HepG2 (cell line): ENCODE measurements around the gene LAMC3. TPM values are rescaled to one million over a fixed set of nuclear protein-coding genes. Genes with fewer than 3 reads are reported as not detected.

Experiments used
- ADNP ChIP-seq: sonication (generic); formaldehyde crosslinking; IDR thresholded peaks from 2 replicates; pipeline ENCODE4 v1.4.0; 2020; ENCODE audit warnings: missing genetic modification reagents
- BCL6 ChIP-seq: IDR thresholded peaks from 2 replicates; pipeline ENCODE4 v1.6.1; 2016; ENCODE audit warnings: missing genetic modification reagents, missing compliant biosample characterization
- CAMTA2 ChIP-seq: sonication (generic); formaldehyde crosslinking; IDR thresholded peaks from 2 replicates; pipeline ENCODE4 v1.4.0; 2020; ENCODE audit warnings: mild to moderate bottlenecking, missing genetic modification reagents, borderline replicate concordance
- EHMT2 ChIP-seq: fragments of 200-600 bp; sonication (generic); IDR thresholded peaks from 2 replicates; pipeline ENCODE4 v1.7.0; 2017; ENCODE audit warnings: antibody characterized with exemption, low read depth, low read length, borderline replicate concordance
- MYNN ChIP-seq: sonication (generic); formaldehyde crosslinking; IDR thresholded peaks from 2 replicates; pipeline ENCODE4 v1.4.0; 2020; ENCODE audit warnings: mild to moderate bottlenecking, low read depth, missing genetic modification reagents
- PHF8 ChIP-seq: sonication (generic); formaldehyde crosslinking; IDR thresholded peaks from 2 replicates; pipeline ENCODE4 v1.5.0; 2020; ENCODE audit warnings: missing genetic modification reagents
- REPIN1 ChIP-seq: sonication (generic); formaldehyde crosslinking; IDR thresholded peaks from 2 replicates; pipeline ENCODE4 v1.8.0; 2022; ENCODE audit warnings: missing genetic modification reagents, low read depth, mild to moderate bottlenecking, borderline replicate concordance
- SCMH1 ChIP-seq: sonication (generic); formaldehyde crosslinking; IDR thresholded peaks from 2 replicates; pipeline ENCODE4 v1.9.0; 2021; ENCODE audit warnings: missing genetic modification reagents, mild to moderate bottlenecking, borderline replicate concordance
- SRY ChIP-seq: sonication (generic); formaldehyde crosslinking; IDR thresholded peaks from 2 replicates; pipeline ENCODE4 v1.8.0; 2022; ENCODE audit warnings: mild to moderate bottlenecking, missing genetic modification reagents
- TEAD3 ChIP-seq: optimal IDR thresholded peaks from 2 replicates; pipeline ENCODE3; 2016; ENCODE audit warnings: borderline replicate concordance
- ZNF331 ChIP-seq: sonication (generic); formaldehyde crosslinking; IDR thresholded peaks from 2 replicates; pipeline ENCODE4 v1.4.0; 2020; ENCODE audit warnings: missing genetic modification reagents
- ZNF33A ChIP-seq: sonication (generic); formaldehyde crosslinking; IDR thresholded peaks from 2 replicates; pipeline ENCODE4 v1.5.1; 2020; ENCODE audit warnings: missing genetic modification reagents, mild to moderate bottlenecking, moderate library complexity, borderline replicate concordance
- ZNF773 ChIP-seq: sonication (generic); formaldehyde crosslinking; IDR thresholded peaks from 2 replicates; pipeline ENCODE4 v1.4.0; 2020; ENCODE audit warnings: missing genetic modification reagents, borderline replicate concordance
- ZNF776 ChIP-seq: sonication (generic); formaldehyde crosslinking; IDR thresholded peaks from 2 replicates; pipeline ENCODE4 v1.4.0; 2020; ENCODE audit warnings: mild to moderate bottlenecking, missing genetic modification reagents
- polyA plus RNA-seq, 8 experiments: library from polyadenylated mRNA; depleted of rRNA in 3 of 8; stranded (reverse) in 7 of 8; unstranded in 1 of 8; fragments of >200 nt; fragmentation: Illumina TruSeq in 4 of 8; extraction: Trizol in 4 of 8; gene quantifications; 2 replicates each; pipeline versions ENCODE4 v1.2.1 to v1.2.3, GENCODE V29; 2011 to 2016; ENCODE audit warnings: low read depth in 4 of 8, missing spikeins in 1 of 8, mixed read lengths in 1 of 8; ENCODE audit not compliant: insufficient read depth in 1 of 8
- total RNA-seq, 5 experiments: library from RNA; depleted of rRNA; stranded (reverse); fragments of >200 nt; fragmentation: Illumina TruSeq; extraction: Trizol; gene quantifications; 2 replicates each; pipeline ENCODE4 v1.2.3, GENCODE V29; 2016; ENCODE audit warnings: low read depth in 1 of 5
- TF ChIP-seq, protein P1 (sequence below): sonication (generic); formaldehyde crosslinking; IDR thresholded peaks from 2 replicates; pipeline ENCODE4 v1.4.0; 2020; ENCODE audit warnings: missing genetic modification reagents
- TF ChIP-seq, protein P2 (sequence below): IDR thresholded peaks from 2 replicates; pipeline ENCODE4 v1.6.1; 2018; ENCODE audit warnings: missing genetic modification reagents
- TF ChIP-seq, protein P3 (sequence below): IDR thresholded peaks from 2 replicates; pipeline ENCODE4 v1.6.1; 2016; ENCODE audit warnings: missing biosample characterization, missing genetic modification reagents, low read depth
- TF ChIP-seq, protein P4 (sequence below): sonication (generic); formaldehyde crosslinking; IDR thresholded peaks from 2 replicates; pipeline ENCODE4 v1.4.0; 2020; ENCODE audit warnings: missing genetic modification reagents
- TF ChIP-seq, protein P5 (sequence below): sonication (generic); formaldehyde crosslinking; IDR thresholded peaks from 2 replicates; pipeline ENCODE4 v1.5.0; 2020; ENCODE audit warnings: missing genetic modification reagents, mild to moderate bottlenecking, borderline replicate concordance
- TF ChIP-seq, protein P6 (sequence below): sonication (generic); formaldehyde crosslinking; IDR thresholded peaks from 2 replicates; pipeline ENCODE4 v1.4.0; 2020; ENCODE audit warnings: missing genetic modification reagents

The LAMC3 gene
- total and polyA plus RNA-seq, 2 of the 13 experiments (the other 11 are each of a cell fraction or from before 2014, with no cell fraction given), result 0.07 to 0.57 TPM

DNA sequence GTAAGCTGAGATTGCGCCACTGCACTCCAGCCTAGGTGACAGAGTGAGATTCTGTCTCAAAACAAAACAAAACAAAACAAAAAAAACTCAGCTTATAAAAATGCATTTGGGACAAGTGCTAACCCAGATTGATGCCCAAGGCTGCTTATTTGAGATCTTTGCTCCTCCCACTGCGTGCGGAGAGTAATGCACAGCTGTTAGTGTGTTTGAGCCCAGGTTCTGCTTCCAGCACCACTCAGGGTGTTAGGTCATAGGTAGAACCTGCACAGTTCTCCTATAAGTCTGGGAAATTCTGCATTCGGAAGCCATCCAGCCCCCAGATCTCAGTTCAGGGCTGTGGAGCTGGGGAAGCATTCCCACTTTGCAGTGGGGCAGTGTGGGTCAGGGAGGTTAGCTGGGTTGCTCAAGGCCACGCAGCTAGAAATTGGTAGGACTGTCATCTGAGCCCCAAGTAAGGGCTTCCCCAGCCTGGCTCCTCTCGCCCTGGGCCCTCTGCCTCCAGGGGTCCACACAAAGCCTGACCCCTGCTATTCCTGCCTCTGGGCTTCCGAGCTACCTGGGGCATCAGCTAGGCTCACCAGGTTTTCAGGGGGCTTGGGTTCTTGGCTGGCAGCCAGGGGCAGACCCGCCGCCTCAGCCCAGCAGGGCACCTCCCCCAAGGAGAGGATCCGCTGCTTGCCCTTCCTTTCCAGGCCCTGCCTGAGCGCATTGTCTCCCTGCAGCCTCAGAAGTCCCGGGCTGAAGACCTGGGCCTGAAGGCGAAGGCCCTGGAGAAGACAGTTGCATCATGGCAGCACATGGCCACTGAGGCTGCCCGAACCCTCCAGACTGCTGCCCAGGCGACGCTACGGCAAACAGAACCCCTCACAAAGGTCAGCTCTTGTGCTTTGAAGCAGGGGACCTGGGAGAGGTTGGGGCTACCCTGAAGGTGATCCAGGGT, 69.7 kb downstream of the LAMC3 start (continued):
- TF ChIP-seq, protein P1, sequence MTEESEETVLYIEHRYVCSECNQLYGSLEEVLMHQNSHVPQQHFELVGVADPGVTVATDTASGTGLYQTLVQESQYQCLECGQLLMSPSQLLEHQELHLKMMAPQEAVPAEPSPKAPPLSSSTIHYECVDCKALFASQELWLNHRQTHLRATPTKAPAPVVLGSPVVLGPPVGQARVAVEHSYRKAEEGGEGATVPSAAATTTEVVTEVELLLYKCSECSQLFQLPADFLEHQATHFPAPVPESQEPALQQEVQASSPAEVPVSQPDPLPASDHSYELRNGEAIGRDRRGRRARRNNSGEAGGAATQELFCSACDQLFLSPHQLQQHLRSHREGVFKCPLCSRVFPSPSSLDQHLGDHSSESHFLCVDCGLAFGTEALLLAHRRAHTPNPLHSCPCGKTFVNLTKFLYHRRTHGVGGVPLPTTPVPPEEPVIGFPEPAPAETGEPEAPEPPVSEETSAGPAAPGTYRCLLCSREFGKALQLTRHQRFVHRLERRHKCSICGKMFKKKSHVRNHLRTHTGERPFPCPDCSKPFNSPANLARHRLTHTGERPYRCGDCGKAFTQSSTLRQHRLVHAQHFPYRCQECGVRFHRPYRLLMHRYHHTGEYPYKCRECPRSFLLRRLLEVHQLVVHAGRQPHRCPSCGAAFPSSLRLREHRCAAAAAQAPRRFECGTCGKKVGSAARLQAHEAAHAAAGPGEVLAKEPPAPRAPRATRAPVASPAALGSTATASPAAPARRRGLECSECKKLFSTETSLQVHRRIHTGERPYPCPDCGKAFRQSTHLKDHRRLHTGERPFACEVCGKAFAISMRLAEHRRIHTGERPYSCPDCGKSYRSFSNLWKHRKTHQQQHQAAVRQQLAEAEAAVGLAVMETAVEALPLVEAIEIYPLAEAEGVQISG (CRISPR knock-in tag), result no peak
- TF ChIP-seq, protein P2, sequence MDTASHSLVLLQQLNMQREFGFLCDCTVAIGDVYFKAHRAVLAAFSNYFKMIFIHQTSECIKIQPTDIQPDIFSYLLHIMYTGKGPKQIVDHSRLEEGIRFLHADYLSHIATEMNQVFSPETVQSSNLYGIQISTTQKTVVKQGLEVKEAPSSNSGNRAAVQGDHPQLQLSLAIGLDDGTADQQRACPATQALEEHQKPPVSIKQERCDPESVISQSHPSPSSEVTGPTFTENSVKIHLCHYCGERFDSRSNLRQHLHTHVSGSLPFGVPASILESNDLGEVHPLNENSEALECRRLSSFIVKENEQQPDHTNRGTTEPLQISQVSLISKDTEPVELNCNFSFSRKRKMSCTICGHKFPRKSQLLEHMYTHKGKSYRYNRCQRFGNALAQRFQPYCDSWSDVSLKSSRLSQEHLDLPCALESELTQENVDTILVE, result no peak
- TF ChIP-seq, protein P3, sequence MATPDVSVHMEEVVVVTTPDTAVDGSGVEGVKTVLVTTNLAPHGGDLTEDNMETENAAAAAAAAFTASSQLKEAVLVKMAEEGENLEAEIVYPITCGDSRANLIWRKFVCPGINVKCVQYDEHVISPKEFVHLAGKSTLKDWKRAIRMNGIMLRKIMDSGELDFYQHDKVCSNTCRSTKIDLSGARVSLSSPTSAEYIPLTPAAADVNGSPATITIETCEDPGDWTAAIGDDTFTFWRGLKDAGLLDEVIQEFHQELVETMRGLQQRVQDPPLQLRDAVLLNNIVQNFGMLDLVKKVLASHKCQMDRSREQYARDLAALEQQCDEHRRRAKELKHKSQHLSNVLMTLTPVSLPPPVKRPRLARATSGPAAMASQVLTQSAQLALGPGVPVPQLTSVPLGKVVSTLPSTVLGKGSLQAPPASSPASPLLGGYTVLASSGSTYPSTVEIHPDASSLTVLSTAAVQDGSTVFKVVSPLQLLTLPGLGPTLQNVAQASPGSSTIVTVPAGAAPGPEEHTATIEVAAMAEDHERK (CRISPR knock-in tag), result no peak
- TF ChIP-seq SRY (no peak), ZNF33A (CRISPR knock-in tag) (no peak), BCL6 (CRISPR knock-in tag) (no peak), TEAD3 (CRISPR knock-in tag) (no peak), PHF8 (no peak), ZNF776 (CRISPR knock-in tag) (no peak), EHMT2 (no peak), ZNF331 (CRISPR knock-in tag) (no peak), ADNP (CRISPR knock-in tag) (no peak), REPIN1 (0 out of 2 replicates have a peak, but pooled peaks have one; percentile 37), CAMTA2 (CRISPR knock-in tag) (no peak), SCMH1 (CRISPR knock-in tag) (no peak), ZNF773 (CRISPR knock-in tag) (no peak), MYNN (CRISPR knock-in tag) (no peak)
- TF ChIP-seq, protein P4, sequence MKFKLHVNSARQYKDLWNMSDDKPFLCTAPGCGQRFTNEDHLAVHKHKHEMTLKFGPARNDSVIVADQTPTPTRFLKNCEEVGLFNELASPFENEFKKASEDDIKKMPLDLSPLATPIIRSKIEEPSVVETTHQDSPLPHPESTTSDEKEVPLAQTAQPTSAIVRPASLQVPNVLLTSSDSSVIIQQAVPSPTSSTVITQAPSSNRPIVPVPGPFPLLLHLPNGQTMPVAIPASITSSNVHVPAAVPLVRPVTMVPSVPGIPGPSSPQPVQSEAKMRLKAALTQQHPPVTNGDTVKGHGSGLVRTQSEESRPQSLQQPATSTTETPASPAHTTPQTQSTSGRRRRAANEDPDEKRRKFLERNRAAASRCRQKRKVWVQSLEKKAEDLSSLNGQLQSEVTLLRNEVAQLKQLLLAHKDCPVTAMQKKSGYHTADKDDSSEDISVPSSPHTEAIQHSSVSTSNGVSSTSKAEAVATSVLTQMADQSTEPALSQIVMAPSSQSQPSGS, result no peak
- TF ChIP-seq, protein P5, sequence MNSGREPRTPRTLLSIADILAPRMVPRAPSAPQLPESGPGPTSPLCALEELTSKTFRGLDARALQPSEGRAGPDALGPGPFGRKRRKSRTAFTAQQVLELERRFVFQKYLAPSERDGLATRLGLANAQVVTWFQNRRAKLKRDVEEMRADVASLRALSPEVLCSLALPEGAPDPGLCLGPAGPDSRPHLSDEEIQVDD (CRISPR knock-in tag), result no peak
- TF ChIP-seq, protein P6, sequence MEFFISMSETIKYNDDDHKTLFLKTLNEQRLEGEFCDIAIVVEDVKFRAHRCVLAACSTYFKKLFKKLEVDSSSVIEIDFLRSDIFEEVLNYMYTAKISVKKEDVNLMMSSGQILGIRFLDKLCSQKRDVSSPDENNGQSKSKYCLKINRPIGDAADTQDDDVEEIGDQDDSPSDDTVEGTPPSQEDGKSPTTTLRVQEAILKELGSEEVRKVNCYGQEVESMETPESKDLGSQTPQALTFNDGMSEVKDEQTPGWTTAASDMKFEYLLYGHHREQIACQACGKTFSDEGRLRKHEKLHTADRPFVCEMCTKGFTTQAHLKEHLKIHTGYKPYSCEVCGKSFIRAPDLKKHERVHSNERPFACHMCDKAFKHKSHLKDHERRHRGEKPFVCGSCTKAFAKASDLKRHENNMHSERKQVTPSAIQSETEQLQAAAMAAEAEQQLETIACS (CRISPR knock-in tag), result no peak
